Large intestine (tissue), 3 donors: ENCODE data around the gene KRT14. TPM values are rescaled to one million over a fixed set of nuclear protein-coding genes. Genes with fewer than 3 reads are reported as not detected.
"Not testable (repeated sequence)": the region's sequence is repeated elsewhere in the genome, so short reads cannot be mapped to it uniquely, and the experiment has no call there.

Experiments
- DNase-seq, 2 donors: peaks; one replicate each; pipeline versions ENCODE4 v3.0.0 to v3.0.0-alpha.2; 2013
- H3K27ac ChIP-seq: one replicate; pipeline ENCODE4 v1.5.1; 2013; ENCODE audit warnings: low read length
- H3K27me3 ChIP-seq: 2 replicates; pipeline ENCODE4 v1.6.1; 2013; ENCODE audit warnings: low read length; ENCODE audit not compliant: control insufficient read depth, insufficient read depth
- H3K36me3 ChIP-seq: 2 replicates; pipeline ENCODE4 v1.6.1; 2013; ENCODE audit warnings: low read length; ENCODE audit not compliant: control insufficient read depth, insufficient read depth
- H3K4me1 ChIP-seq: one replicate; pipeline ENCODE4 v1.6.1; 2013; ENCODE audit warnings: low read length; ENCODE audit not compliant: control insufficient read depth, insufficient read depth
- H3K4me3 ChIP-seq: one replicate; pipeline ENCODE4 v1.5.1; 2013; ENCODE audit warnings: low read length
- H3K9me3 ChIP-seq: one replicate; pipeline ENCODE4 v1.6.1; 2013; ENCODE audit warnings: mild to moderate bottlenecking, low read depth, low read length, moderate library complexity; ENCODE audit not compliant: control insufficient read depth
- WGBS: methylation state at CpG from one replicate; pipeline ENCODE4 v1.1.5; 2013; ENCODE audit warnings: low lambda C conversion rate; ENCODE audit not compliant: insufficient coverage; 5-methylcytosine and 5-hydroxymethylcytosine counted together
- polyA plus RNA-seq: library from polyadenylated mRNA; unstranded; fragments of 120-200 nt; gene quantifications from one replicate; pipeline ENCODE4 v1.2.1, GENCODE V29; 2013

The KRT14 gene
- polyA plus RNA-seq, 1 donor, result 0.07 TPM

GRCh38 chr17:41622340-41623183 lies 35.9 kb upstream of the KRT14 start:
- not testable (repeated sequence) for H3K9me3 ChIP-seq, H3K36me3 ChIP-seq, H3K4me3 ChIP-seq, DNase-seq, H3K4me1 ChIP-seq, H3K27ac ChIP-seq, H3K27me3 ChIP-seq
- no CpG with 5 or more reads among the region's 19 CpGs for WGBS

GRCh38 chr17:41621916-41622315 lies 35.2 kb upstream of the KRT14 start:
- Histone ChIP-seq H3K4me1 (no peaks in the 10 kb centered on the region), H3K27ac (no peak overlapping the region), H3K36me3 (no peaks in the 10 kb centered on the region), H3K27me3 (no peaks in the 10 kb centered on the region), H3K4me3 (no peak overlapping the region), H3K9me3 (no peaks in the 10 kb centered on the region)
- DNase-seq, result no peak
- WGBS, result no CpG with 5 or more reads among the region's 2 CpGs

GRCh38 chr17:41621435-41621817 lies 34.7 kb upstream of the KRT14 start:
- not testable (repeated sequence) for H3K27me3 ChIP-seq, H3K9me3 ChIP-seq, H3K4me3 ChIP-seq, DNase-seq, H3K36me3 ChIP-seq, H3K4me1 ChIP-seq, H3K27ac ChIP-seq
- WGBS, result 100% methylated on average over 6 of the region's 11 CpGs

GRCh38 chr17:41620583-41621434 lies 34.1 kb upstream of the KRT14 start:
- Histone ChIP-seq H3K9me3 (no peaks in the 10 kb centered on the region), H3K36me3 (no peaks in the 10 kb centered on the region), H3K4me3 (no peak overlapping the region), H3K27ac (no peak overlapping the region), H3K4me1 (no peaks in the 10 kb centered on the region), H3K27me3 (no peaks in the 10 kb centered on the region)
- no CpG with 5 or more reads among the region's 21 CpGs for WGBS
- no peak for DNase-seq

GRCh38 chr17:41619927-41620582 lies 33.4 kb upstream of the KRT14 start:
- not testable (repeated sequence) for DNase-seq, H3K36me3 ChIP-seq, H3K4me1 ChIP-seq, H3K4me3 ChIP-seq, H3K27me3 ChIP-seq, H3K27ac ChIP-seq, H3K9me3 ChIP-seq
- no CpG with 5 or more reads among the region's 6 CpGs for WGBS

GRCh38 chr17:41619036-41619926 lies 32.6 kb upstream of the KRT14 start:
- WGBS, result no CpG with 5 or more reads among the region's 20 CpGs
- Histone ChIP-seq H3K4me3 (no peak overlapping the region), H3K36me3 (no peaks in the 10 kb centered on the region), H3K9me3 (no peaks in the 10 kb centered on the region), H3K27me3 (no peaks in the 10 kb centered on the region), H3K27ac (no peak overlapping the region), H3K4me1 (no peaks in the 10 kb centered on the region)
- no peak for DNase-seq

GRCh38 chr17:41618341-41619035 lies 31.8 kb upstream of the KRT14 start:
- Histone ChIP-seq H3K4me1 (no peaks in the 10 kb centered on the region), H3K36me3 (no peaks in the 10 kb centered on the region), H3K9me3 (no peaks in the 10 kb centered on the region), H3K27ac (no peak overlapping the region), H3K27me3 (no peaks in the 10 kb centered on the region), H3K4me3 (no peak overlapping the region)
- WGBS, result no CpG with 5 or more reads among the region's 13 CpGs
- DNase-seq, result no peak

- no peak overlapping the region for H3K4me3 ChIP-seq
- no peaks in the 10 kb centered on the region for H3K36me3 ChIP-seq
- WGBS, result no CpG with 5 or more reads among the region's 11 CpGs
- DNase-seq, result no peak
- H3K27ac ChIP-seq, result no peak overlapping the region
- H3K4me1 ChIP-seq, result no peaks in the 10 kb centered on the region
- no peaks in the 10 kb centered on the region for H3K9me3 ChIP-seq
- H3K27me3 ChIP-seq, result no peaks in the 10 kb centered on the region
These were observed 31.0 kb upstream of the KRT14 start for GRCh38 chr17:41617698-41618097.

- no peaks in the 10 kb centered on the region for H3K27me3 ChIP-seq
- no peak for DNase-seq
- no CpG with 5 or more reads among the region's 3 CpGs for WGBS
- no peak overlapping the region for H3K27ac ChIP-seq
- no peaks in the 10 kb centered on the region for H3K36me3 ChIP-seq
- H3K4me1 ChIP-seq, result no peaks in the 10 kb centered on the region
- H3K4me3 ChIP-seq, result no peak overlapping the region
- H3K9me3 ChIP-seq, result no peaks in the 10 kb centered on the region
These were observed 30.4 kb upstream of the KRT14 start for GRCh38 chr17:41617136-41617535.
